T-helper 2 cell (primary cell): ENCODE results near the gene PDZD2.

Experiments
- DNase-seq, 5 experiments: peaks; one replicate each; pipeline versions ENCODE4 v3.0.0 to v3.0.0-alpha.2; 2012 to 2022

PDZD2 gene

DNA sequence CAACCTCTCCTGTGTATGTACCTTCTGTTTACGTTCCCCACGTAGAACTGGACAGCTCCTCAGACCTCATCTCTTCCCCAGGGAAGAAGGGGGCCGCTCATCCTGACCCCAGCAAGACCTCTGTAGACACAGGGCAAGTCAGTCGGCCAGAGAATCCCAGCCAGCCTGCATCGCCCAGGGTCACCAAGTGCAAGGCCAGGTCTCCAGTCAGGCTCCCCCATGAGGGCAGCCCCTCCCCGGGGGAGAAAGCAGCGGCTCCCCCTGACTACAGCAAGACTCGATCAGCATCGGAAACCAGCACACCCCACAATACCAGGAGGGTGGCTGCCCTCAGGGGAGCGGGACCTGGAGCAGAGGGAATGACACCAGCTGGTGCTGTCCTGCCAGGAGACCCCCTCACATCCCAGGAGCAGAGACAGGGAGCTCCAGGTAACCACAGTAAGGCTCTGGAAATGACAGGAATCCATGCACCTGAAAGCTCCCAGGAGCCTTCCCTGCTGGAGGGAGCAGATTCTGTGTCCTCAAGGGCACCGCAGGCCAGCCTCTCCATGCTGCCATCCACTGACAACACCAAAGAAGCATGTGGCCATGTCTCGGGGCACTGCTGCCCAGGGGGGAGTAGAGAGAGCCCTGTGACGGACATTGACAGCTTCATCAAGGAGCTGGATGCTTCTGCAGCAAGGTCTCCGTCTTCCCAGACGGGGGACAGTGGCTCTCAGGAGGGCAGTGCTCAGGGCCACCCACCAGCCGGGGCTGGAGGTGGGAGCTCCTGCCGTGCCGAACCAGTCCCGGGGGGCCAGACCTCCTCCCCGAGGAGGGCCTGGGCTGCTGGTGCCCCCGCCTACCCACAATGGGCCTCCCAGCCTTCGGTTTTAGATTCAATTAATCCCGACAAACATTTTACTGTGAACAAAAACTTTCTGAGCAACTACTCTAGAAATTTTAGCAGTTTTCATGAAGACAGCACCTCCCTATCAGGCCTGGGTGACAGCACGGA is 448.5 kb downstream of the PDZD2 start:
- DNase-seq: no peak

DNA sequence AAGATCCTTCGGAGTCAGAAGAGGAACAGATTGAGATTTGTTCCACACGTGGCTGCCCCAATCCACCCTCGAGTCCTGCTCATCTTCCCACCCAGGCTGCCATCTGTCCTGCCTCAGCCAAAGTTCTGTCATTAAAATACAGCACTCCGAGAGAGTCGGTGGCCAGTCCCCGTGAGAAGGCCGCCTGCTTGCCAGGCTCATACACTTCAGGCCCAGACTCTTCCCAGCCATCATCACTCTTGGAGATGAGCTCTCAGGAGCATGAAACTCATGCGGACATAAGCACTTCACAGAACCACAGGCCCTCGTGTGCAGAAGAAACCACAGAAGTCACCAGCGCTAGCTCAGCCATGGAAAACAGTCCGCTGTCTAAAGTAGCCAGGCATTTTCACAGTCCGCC is 449.3 kb downstream of the PDZD2 start:
- no peak for DNase-seq

DNA sequence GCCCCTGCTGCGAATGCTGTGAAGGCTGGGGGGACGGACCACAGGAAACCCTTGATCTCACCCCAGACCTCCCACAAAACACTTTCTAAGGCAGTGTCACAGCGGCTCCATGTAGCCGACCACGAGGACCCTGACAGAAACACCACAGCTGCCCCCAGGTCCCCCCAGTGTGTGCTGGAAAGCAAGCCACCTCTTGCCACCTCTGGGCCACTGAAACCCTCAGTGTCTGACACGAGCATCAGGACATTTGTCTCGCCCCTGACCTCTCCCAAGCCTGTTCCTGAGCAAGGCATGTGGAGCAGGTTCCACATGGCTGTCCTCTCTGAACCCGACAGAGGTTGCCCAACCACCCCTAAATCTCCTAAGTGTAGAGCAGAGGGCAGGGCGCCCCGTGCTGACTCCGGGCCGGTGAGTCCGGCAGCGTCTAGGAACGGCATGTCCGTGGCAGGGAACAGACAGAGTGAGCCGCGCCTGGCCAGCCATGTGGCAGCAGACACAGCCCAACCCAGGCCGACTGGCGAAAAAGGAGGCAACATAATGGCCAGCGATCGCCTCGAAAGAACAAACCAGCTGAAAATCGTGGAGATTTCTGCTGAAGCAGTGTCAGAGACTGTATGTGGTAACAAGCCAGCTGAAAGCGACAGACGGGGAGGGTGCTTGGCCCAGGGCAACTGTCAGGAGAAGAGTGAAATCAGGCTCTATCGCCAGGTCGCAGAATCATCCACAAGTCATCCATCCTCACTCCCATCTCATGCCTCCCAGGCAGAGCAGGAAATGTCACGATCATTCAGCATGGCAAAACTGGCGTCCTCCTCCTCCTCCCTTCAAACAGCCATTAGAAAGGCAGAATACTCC is 450.4 kb downstream of the PDZD2 start:
- no peak for DNase-seq

DNA sequence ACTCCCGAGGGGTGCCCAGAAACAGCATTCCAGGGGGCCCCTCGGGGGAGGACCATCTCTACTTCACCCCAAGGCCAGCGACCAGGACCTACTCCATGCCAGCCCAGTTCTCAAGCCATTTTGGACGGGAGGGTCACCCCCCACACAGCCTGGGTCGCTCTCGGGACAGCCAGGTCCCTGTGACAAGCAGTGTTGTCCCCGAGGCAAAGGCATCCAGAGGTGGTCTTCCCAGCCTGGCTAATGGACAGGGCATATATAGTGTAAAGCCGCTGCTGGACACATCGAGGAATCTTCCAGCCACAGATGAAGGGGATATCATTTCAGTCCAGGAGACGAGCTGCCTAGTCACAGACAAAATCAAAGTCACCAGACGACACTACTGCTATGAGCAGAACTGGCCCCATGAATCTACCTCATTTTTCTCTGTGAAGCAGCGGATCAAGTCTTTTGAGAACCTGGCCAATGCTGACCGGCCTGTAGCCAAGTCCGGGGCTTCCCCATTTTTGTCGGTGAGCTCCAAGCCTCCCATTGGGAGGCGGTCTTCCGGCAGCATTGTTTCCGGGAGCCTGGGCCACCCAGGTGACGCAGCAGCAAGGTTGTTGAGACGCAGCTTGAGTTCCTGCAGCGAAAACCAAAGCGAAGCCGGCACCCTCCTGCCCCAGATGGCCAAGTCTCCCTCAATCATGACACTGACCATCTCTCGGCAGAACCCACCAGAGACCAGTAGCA is 451.3 kb downstream of the PDZD2 start:
- DNase-seq: no peak

DNA sequence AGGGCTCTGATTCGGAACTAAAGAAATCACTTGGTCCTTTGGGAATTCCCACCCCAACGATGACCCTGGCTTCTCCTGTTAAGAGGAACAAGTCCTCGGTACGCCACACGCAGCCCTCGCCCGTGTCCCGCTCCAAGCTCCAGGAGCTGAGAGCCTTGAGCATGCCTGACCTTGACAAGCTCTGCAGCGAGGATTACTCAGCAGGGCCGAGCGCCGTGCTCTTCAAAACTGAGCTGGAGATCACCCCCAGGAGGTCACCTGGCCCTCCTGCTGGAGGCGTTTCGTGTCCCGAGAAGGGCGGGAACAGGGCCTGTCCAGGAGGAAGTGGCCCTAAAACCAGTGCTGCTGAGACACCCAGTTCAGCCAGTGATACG is 451.8 kb downstream of the PDZD2 start:
- no peak for DNase-seq

DNA sequence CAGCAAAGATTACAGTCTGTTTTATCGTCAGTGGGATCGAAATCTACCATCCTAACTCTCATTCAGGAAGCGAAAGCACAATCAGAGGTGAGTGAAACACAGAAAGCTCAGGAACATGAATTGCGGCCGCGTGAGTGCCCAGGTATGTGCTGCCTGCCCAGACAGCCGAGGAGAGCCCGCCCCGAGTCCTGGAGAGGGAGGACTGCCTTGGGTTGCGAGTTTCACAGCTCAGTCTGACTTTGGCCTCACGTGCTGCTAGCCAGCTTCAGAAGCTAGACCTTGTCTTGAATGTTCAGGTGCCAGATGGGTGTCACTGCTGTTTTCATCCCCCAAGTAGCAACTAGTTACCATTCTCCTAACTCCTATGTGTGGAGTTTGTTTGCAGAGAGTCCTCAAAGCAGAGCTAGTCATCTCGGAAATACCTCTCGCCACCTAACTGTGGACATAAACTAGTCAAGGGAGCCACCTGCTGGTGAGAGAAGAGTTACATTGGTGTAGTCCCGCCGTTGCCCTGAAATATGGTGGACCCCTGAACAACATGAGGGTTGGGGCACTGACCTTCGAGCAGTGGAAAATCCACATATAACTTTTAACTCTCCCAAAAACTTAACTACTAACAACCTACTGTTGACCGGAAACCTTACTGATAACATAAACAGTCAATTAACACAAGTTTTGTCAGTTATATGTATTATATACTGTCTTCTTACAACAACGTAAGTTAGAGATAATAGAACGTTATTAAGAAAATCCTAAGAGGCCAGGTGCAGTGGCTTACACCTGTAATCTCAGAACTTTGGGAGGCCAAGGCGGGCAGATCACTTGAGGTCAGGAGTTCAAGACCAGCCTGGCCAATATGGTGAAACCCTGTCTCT is 454.2 kb downstream of the PDZD2 start:
- peak in 4 of 5 experiments; percentile 13 to 78 (median 35) for DNase-seq

DNA sequence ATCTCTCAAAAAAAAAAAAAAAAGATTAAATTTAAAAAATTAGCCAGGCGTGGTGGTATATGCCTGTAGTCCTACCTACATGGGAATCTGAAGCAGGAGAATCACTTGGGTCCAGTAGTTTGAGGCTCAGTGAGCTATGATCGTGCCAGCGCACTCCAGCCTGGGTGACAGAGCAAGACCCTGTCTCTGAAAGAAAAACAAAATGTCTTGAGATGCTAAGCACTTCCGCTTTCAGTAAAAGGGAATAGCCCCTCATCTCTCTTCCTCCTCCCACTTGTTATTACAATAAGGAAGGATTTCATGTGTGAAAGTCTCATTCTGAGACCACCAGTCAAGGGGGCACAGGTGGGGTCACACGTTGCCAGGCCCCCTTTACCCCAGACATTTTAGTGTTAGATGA is 455.8 kb downstream of the PDZD2 start:
- no peak for DNase-seq

DNA sequence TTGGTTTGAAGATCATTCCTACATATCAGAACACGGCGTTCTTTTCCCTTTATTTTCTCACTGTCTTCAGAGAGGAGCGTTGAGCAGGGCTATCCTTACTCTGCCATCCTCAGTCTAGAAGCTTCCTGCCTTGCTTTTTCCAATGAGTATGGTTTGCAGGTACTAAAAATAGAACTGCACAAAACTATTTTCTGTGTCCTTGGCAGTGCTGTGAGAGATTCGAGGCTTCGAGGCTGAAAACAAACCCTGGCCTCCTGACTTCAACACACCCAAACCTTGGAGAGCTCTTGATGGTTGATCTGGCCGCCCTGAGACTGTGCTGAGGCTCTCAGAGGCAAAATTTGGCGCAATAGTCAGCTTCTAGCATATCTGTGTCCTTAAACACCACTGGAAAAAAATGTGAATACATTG is 456.3 kb downstream of the PDZD2 start:
- no peak for DNase-seq

DNA sequence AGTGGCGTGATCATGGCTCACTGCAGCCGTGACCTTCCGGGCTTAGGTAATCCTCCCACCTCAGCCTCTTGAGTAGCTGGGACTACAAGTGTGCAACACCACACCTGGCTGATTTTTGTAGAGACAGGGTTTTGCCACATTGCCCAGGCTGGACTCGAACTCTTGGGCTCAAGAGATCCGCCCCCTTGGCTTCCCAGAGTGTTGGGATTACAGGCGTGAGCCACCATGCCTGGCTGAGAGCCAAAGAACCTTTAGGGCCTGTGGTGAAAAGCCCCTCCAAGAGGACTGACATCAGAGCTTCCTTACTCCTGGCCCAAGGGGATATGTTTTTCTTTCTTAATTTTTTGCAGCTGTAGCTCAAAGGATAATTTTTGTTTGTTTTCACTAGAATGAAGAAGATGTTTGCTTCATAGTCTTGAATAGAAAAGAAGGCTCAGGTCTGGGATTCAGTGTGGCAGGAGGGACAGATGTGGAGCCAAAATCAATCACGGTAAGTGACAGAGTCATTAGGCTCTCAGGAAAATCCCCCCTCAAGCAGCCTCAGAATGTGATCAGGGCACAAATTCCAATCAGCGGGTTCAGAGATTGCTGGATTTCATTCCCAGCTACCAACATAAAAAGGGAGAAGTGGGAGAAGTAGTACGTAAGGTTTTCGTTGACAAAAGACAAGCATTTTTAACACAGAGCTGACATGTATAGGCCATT is 458.1 kb downstream of the PDZD2 start:
- DNase-seq: no peak

DNA sequence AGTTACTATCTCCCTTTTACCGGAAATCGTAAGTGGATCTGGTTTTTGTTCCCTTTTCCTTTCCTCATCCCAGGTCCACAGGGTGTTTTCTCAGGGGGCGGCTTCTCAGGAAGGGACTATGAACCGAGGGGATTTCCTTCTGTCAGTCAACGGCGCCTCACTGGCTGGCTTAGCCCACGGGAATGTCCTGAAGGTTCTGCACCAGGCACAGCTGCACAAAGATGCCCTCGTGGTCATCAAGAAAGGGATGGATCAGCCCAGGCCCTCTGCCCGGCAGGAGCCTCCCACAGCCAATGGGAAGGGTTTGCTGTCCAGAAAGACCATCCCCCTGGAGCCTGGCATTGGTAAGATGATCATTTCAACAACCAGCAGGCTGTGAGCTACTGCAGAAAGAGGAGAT is 459.4 kb downstream of the PDZD2 start:
- no peak for DNase-seq

DNA sequence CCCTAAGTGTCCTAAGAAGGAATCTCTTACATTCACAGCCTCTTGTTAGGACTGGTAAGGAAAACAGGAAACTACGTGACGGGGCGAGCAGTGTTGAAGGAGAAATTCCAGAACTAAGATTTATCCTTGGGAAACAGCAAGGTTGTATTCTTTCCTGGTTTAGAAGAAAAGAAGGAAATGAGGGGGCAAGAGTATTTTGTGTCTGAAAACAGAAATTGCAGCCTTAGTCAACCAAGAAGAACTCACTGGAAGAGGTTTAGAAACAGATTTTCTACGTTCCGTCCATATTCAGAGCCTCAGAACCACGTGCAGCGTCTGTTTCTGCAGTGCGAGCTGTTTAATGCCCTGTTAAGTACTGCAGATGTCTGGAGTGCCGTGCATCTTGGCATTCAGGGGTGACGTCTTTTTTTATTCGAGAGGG is 460.0 kb downstream of the PDZD2 start:
- no peak for DNase-seq

DNA sequence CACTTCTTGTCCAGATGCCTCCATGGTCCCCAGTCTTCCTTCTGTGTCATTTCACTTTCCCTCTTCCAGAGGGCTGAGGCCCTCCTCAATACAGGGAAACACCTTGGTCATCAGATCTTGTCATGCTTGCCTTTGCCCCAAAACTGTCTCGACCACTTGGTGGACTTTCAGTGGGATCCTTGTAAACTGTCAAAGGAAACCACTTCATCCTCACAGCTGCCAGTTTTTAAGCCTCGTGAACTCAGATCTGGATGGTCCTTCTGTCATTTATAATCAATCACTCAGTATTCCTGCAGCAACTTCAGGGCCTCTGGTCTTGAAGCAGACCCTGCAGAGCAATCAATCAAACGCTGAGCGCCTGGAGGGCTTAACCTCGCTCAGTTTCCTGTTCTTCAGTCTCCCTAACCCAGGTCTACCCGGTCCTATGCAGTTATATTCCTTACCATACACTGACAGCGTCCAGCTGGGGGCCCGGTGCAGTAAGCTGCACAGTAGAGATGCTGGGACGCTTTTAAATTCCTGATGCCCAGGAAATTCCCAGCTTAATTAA is 460.6 kb downstream of the PDZD2 start:
- no peak for DNase-seq

DNA sequence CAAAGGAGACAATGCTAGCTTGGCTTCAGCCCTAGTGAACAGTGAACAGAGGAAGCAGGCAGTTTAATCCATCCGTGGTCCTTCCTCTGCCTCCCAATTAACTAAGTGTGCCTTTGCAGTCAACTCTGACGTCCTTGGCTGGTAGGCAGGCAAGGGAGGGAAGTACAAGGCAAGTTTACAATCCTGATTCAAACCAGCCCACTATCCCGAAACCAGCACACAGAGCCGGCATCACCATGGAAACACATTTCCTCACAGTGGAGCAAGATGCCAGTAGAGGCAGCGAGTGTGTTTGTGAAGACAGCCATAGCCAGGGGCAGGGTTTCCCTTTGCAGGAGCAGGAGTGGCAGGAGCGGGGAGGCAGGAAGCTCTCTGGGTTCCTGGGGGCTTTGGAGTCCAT is 461.3 kb downstream of the PDZD2 start:
- no peak for DNase-seq

DNA sequence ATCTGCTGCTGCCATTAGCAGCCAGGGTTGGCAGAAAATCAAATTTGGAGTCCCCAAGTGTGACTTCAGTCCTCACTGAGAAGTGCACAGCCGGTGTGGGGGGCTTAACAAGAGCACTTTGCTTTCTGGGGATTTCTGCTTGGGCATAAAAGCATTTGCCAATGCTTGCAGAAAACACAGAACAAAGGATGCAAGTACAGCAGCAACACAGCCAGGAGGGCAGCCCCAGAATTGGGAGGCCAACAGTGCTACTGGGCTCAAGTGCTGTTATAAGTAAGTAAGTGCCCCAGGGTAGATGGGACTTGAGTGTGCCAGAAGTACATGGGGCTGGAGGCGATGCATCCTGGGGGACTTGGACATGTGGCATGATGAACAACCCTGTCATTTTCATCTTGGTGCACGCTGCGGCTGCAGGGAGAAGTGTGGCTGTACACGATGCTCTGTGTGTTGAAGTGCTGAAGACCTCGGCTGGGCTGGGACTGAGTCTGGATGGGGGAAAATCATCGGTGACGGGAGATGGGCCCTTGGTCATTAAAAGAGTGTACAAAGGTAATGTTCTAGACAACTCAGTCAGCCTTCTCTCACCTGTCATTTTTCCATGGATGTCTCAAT is 461.9 kb downstream of the PDZD2 start:
- DNase-seq: no peak

DNA sequence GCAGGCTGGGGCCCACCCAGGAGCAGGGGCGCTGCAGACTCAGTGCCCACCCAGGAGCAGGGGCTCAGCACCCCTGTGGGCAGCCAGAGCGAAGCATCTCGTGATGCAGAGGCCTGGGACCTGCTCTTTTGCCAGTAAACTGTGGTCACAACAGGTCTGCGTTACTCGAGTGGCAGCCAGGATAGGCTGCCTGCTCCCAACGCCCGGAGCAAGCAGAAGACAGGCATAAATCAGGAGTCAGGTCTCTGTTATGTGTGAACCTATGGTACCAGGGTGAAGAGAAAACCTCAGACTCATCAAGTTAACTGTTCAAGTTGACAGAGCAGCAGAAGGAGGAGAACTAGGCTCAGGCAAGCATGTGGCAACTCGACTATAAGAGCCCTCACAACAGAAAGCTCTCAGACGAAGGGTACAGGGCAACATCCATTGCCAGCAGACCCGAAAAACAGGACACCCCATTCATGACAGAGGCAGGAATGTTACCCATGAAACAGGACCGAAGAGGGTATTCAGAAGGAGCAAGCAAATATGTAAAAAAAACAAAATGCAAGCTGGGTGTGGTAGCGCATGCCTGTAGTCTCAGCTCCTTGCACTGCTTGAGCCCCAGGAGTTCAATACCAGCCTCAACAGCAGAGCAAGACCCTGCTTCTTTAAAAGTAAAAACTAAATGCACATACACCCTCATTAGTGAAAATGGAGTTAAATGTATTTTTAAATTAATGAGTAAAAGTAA is 463.5 kb downstream of the PDZD2 start:
- DNase-seq: no peak

DNA sequence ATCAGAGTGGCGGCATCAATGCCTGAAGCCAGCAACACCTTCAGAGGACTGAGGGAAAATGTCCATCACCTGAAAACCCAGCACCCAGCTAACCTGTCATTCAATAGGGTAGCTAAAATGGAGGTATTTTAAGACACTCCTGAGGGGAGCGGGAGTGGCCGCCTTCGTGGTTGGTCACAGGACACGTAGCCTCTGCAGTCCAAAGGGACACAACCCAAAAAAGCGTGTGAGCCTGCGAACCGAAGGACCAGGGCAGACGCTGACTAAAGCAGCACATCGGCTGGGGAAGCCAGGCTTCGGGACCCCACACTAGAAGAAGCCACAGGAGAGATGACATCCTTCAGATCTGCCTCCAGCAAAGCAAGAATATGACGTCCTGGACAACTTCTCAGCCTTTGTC is 464.6 kb downstream of the PDZD2 start:
- DNase-seq: no peak

DNA sequence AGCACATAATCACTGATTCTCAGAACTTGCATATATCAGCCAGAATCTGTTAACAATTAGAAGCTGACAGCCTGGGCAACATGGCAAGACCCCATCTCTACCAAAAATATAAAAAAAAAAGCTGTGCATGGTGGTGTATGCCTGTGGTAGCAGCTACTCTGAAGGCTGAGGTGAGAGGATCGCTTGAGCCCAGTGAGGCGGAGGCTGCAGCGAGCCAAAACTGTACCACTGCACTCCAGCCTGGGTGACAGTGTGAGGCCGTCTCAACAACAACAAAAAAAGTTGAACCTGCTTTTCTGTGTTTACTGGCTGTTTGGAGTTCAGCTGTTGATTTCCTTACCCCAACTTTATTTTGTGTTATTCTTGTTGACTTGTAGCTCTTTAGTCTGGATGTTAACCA is 468.4 kb downstream of the PDZD2 start:
- DNase-seq: no peak

DNA sequence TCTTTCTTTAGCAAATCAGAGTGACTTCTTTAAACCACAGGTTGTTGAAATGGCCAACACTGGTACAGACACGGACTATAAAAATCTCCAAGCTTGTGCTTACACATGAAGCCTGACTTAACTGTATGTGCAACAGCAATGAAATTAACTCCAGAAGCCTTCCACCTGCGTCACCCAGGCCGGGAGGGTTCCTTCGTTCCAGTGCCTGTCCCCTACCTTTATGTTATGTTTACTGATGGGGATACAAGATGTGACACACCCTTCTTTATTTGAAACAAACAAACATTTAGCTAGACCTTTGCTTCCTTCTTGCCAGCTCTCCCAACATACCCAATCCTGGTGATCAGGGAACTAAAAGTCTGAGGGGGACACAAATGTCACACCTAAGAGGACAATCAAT is 469.2 kb downstream of the PDZD2 start:
- DNase-seq: no peak

DNA sequence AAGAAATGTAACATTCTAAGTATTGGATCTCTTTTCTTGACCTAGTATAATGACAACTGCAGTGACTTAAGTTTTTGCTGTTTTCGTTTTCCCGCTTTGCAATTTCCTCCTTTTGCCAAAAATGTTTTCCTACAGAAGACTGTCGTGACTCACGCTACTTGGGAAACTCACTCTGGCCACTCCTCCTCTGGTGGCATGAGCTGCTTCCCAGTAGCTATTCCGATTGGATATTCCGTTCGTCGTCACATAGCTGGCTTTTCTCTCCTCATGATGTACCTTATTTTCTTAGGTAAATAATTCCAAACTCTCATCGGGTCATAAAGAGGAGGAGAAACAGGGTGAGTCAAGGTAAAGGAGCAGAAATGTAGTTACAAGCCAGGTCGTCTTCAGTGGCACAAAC is 470.3 kb downstream of the PDZD2 start:
- DNase-seq: no peak
